IMR-90 (cell line): ENCODE results near the gene PINLYP. TPM values are rescaled to one million over a fixed set of nuclear protein-coding genes. Genes with fewer than 3 reads are reported as not detected.

Experiments
- ATAC-seq: fragments of 200-7000 bp; cut with Tn5 transposase; 2 replicates; pipeline ENCODE4 v1.9.1; 2020; ENCODE audit warnings: low read depth, mild to moderate bottlenecking, moderate library complexity
- BruUV-seq: library from RNA; stranded (reverse); fragments of 400-500 nt; replicated peaks from 2 replicates; lab custom pipeline; 2021; lab: Mats Ljungman, UMichigan
- CTCF ChIA-PET: fragments of 300-600 bp; formaldehyde crosslinking; extraction: SDS; loops from one replicate; lab custom pipeline; 2021; ENCODE audit warnings: antibody characterized with exemption; lab: Yijun Ruan, JAX
- POLR2A ChIA-PET: fragments of 300-600 bp; sonication (Branson Sonifier 250); formaldehyde crosslinking; loops from one replicate; lab custom pipeline; 2022; ENCODE audit warnings: antibody characterized with exemption; ENCODE audit not compliant: unreplicated experiment; lab: Charles Lee
- DNase-seq: peaks from one replicate; pipeline ENCODE4 v3.0.0; 2013
- H2AFZ ChIP-seq: replicated peaks from 2 replicates; pipeline ENCODE3; 2013; ENCODE audit warnings: low read length, mild to moderate bottlenecking; ENCODE audit not compliant: poor library complexity
- H2AK5ac ChIP-seq: 2 replicates; pipeline ENCODE4 v1.6.1; 2013; ENCODE audit warnings: low read depth, low read length, inconsistent platforms
- H2AK9ac ChIP-seq: replicated peaks from 2 replicates; pipeline ENCODE3; 2013; ENCODE audit warnings: mild to moderate bottlenecking, low read depth, low read length, moderate library complexity; ENCODE audit not compliant: poor library complexity
- H2BK120ac ChIP-seq: 2 replicates; pipeline ENCODE4 v1.6.1; 2013; ENCODE audit warnings: low read depth, low read length, inconsistent platforms
- H2BK15ac ChIP-seq: 3 replicates; pipeline ENCODE4 v1.6.1; 2013; ENCODE audit warnings: low read depth, low read length, inconsistent platforms
- H2BK20ac ChIP-seq: 2 replicates; pipeline ENCODE4 v1.6.1; 2013; ENCODE audit warnings: low read depth, mild to moderate bottlenecking, inconsistent platforms, low read length, moderate library complexity
- H2BK5ac ChIP-seq: 2 replicates; pipeline ENCODE4 v1.6.1; 2013; ENCODE audit warnings: mild to moderate bottlenecking, low read depth, low read length, inconsistent platforms; ENCODE audit not compliant: poor library complexity, severe bottlenecking
- H3K14ac ChIP-seq: replicated peaks from 2 replicates; pipeline ENCODE4 v1.6.1; 2013; ENCODE audit warnings: low read depth, low read length, inconsistent platforms
- H3K18ac ChIP-seq: 2 replicates; pipeline ENCODE4 v1.6.1; 2013; ENCODE audit warnings: low read depth, low read length, control low read depth
- H3K23ac ChIP-seq: 2 replicates; pipeline ENCODE4 v1.6.1; 2013; ENCODE audit warnings: low read depth, low read length, inconsistent platforms
- H3K27ac ChIP-seq: 2 replicates; pipeline ENCODE4 v1.5.1; 2013; ENCODE audit warnings: mild to moderate bottlenecking, control low read depth, low read length; ENCODE audit not compliant: insufficient read depth
- H3K27me3 ChIP-seq: 2 replicates; pipeline ENCODE4 v1.6.1; 2013; ENCODE audit warnings: low read length; ENCODE audit not compliant: control insufficient read depth, insufficient read depth
- H3K36me3 ChIP-seq: 2 replicates; pipeline ENCODE4 v1.6.1; 2013; ENCODE audit warnings: low read length, mixed read lengths; ENCODE audit not compliant: control insufficient read depth, insufficient read depth
- H3K4ac ChIP-seq: 2 replicates; pipeline ENCODE4 v1.6.1; 2013; ENCODE audit warnings: low read depth, low read length, inconsistent platforms
- H3K4me1 ChIP-seq: 2 replicates; pipeline ENCODE4 v1.6.1; 2013; ENCODE audit warnings: low read length, mixed read lengths; ENCODE audit not compliant: control insufficient read depth, insufficient read depth
- H3K4me2 ChIP-seq: 2 replicates; pipeline ENCODE4 v1.6.1; 2013; ENCODE audit warnings: low read depth, mild to moderate bottlenecking, control low read depth, low read length, moderate library complexity
- H3K4me3 ChIP-seq: 2 replicates; pipeline ENCODE4 v1.5.1; 2013; ENCODE audit warnings: low read depth, mild to moderate bottlenecking, control low read depth, low read length, moderate library complexity; ENCODE audit not compliant: insufficient read depth
- H3K56ac ChIP-seq: 2 replicates; pipeline ENCODE4 v1.6.1; 2013; ENCODE audit warnings: low read length, inconsistent platforms; ENCODE audit not compliant: insufficient read depth; ENCODE audit errors: extremely low read depth
- H3K79me1 ChIP-seq, 2 experiments: 2 replicates each; pipeline ENCODE4 v1.6.1; 2013; ENCODE audit warnings: low read length in 2 of 2, inconsistent platforms in 1 of 2, low read depth in 1 of 2
- H3K9ac ChIP-seq: 2 replicates; pipeline ENCODE4 v1.6.1; 2013; ENCODE audit warnings: low read depth, low read length, control low read depth
- H3K9me1 ChIP-seq: 2 replicates; pipeline ENCODE4 v1.6.1; 2013; ENCODE audit warnings: low read length, inconsistent platforms; ENCODE audit not compliant: insufficient read depth
- H3K9me3 ChIP-seq: 2 replicates; pipeline ENCODE4 v1.6.1; 2013; ENCODE audit warnings: low read length; ENCODE audit not compliant: control insufficient read depth, insufficient read depth
- H4K20me1 ChIP-seq: 2 replicates; pipeline ENCODE4 v1.6.1; 2013; ENCODE audit warnings: low read length, inconsistent platforms; ENCODE audit not compliant: insufficient read depth
- H4K5ac ChIP-seq: 2 replicates; pipeline ENCODE4 v1.6.1; 2013; ENCODE audit warnings: mild to moderate bottlenecking, low read depth, low read length, control low read depth
- H4K8ac ChIP-seq, 2 experiments: 2 replicates each; pipeline ENCODE4 v1.6.1; 2013; ENCODE audit warnings: low read depth in 2 of 2, low read length in 2 of 2, control low read depth in 1 of 2, inconsistent platforms in 1 of 2
- H4K91ac ChIP-seq: 2 replicates; pipeline ENCODE4 v1.6.1; 2013; ENCODE audit warnings: low read depth, low read length, inconsistent platforms; ENCODE audit not compliant: insufficient read depth
- BHLHE40 ChIP-seq: fragments of 150-350 bp; IDR thresholded peaks from 2 replicates; pipeline ENCODE4 v1.6.1; 2016; ENCODE audit warnings: mild to moderate bottlenecking, low read depth, low read length
- CEBPB ChIP-seq: IDR thresholded peaks from 2 replicates; pipeline ENCODE4 v1.6.1; 2012; ENCODE audit warnings: low read depth, low read length, improper control_type of control experiment
- CHD1 ChIP-seq: IDR thresholded peaks from 2 replicates; pipeline ENCODE4 v1.6.1; 2012; ENCODE audit warnings: low read depth, low read length, improper control_type of control experiment
- FOS ChIP-seq: fragments of 150-350 bp; IDR thresholded peaks from 2 replicates; pipeline ENCODE4 v1.6.1; 2016; ENCODE audit warnings: low read depth, low read length
- MAFK ChIP-seq: IDR thresholded peaks from 2 replicates; pipeline ENCODE4 v1.6.1; 2012; ENCODE audit warnings: low read depth, low read length, improper control_type of control experiment
- MAZ ChIP-seq: IDR thresholded peaks from 2 replicates; pipeline ENCODE4 v1.6.1; 2012; ENCODE audit warnings: low read depth, mild to moderate bottlenecking, low read length, improper control_type of control experiment, moderate library complexity, borderline replicate concordance
- MXI1 ChIP-seq: IDR thresholded peaks from 2 replicates; pipeline ENCODE4 v1.6.1; 2012; ENCODE audit warnings: low read depth, mild to moderate bottlenecking, low read length, moderate library complexity, borderline replicate concordance
- NFE2L2 ChIP-seq: fragments of 150-350 bp; IDR thresholded peaks from 2 replicates; pipeline ENCODE4 v1.6.1; 2016; ENCODE audit warnings: low read depth, mild to moderate bottlenecking, low read length
- POLR2A ChIP-seq: IDR thresholded peaks from 2 replicates; pipeline ENCODE4 v1.6.1; 2012; ENCODE audit warnings: mild to moderate bottlenecking, low read depth, low read length
- RAD21 ChIP-seq: IDR thresholded peaks from 2 replicates; pipeline ENCODE4 v1.6.1; 2012; ENCODE audit warnings: low read length, improper control_type of control experiment
- RCOR1 ChIP-seq: IDR thresholded peaks from 2 replicates; pipeline ENCODE4 v1.6.1; 2012; ENCODE audit warnings: mild to moderate bottlenecking, low read length, improper control_type of control experiment; ENCODE audit not compliant: insufficient replicate concordance
- RFX5 ChIP-seq: IDR thresholded peaks from 2 replicates; pipeline ENCODE4 v1.8.0; 2012; ENCODE audit warnings: low read depth, mild to moderate bottlenecking, low read length, moderate library complexity
- WGBS, 2 experiments: methylation state at CpG; one replicate each; pipeline versions ENCODE4 v1.1.5 to v1.1.7; 2013; ENCODE audit warnings: missing lambda C conversion rate in 2 of 2; ENCODE audit not compliant: insufficient read length in 1 of 2; ENCODE audit errors: extremely low coverage in 2 of 2; 5-methylcytosine and 5-hydroxymethylcytosine counted together
- dilution Hi-C: fragments of 300-500 bp; cut with HindIII; formaldehyde crosslinking; loops from one replicate; pipeline ENCODE4 v1.14.3; 2018; ENCODE audit warnings: low sequenced_read_pairs; ENCODE audit not compliant: unreplicated experiment
- in situ Hi-C: fragments of 300-500 bp; cut with MboI; formaldehyde crosslinking; loops from 3 replicates; pipeline ENCODE4 v1.14.3; 2019; ENCODE audit warnings: low sequenced_read_pairs, inconsistent platforms, mixed read lengths
- intact Hi-C: fragments of 100-400 bp; cut with micrococcal nuclease; formaldehyde crosslinking; loops from 2 replicates; pipeline ENCODE4 v1.10.0; 2022
- polyA plus RNA-seq, 3 experiments: library from polyadenylated mRNA; depleted of rRNA; stranded (reverse); fragments of >200 nt; gene quantifications; 2 replicates each; pipeline ENCODE4 v1.2.3, GENCODE V29; 2012; ENCODE audit warnings: low replicate concordance in 1 of 3
- total RNA-seq: library from RNA; depleted of rRNA; stranded (reverse); fragments of >200 nt; gene quantifications from 2 replicates; pipeline ENCODE4 v1.2.3, GENCODE V29; 2012
- TF ChIP-seq, protein P1 (sequence below): fragments of 150-350 bp; IDR thresholded peaks from 2 replicates; pipeline ENCODE4 v1.6.1; 2016; ENCODE audit warnings: low read depth, mild to moderate bottlenecking, low read length, moderate library complexity, borderline replicate concordance
- TF ChIP-seq, protein P2 (sequence below): conservative IDR thresholded peaks from 2 replicates; pipeline ENCODE4 v1.5.1; 2012; ENCODE audit warnings: mild to moderate bottlenecking, low read depth, low read length, improper control_type of control experiment
- TF ChIP-seq, protein P3 (sequence below): fragments of 150-350 bp; IDR thresholded peaks from 2 replicates; pipeline ENCODE4 v1.6.1; 2017; ENCODE audit warnings: mild to moderate bottlenecking, antibody characterized with exemption, low read length, low read depth

PINLYP gene
- total and polyA plus RNA-seq, 2 of the 4 experiments (the other 2 are of a cell fraction), result 0.54 to 1.4 TPM

DNA sequence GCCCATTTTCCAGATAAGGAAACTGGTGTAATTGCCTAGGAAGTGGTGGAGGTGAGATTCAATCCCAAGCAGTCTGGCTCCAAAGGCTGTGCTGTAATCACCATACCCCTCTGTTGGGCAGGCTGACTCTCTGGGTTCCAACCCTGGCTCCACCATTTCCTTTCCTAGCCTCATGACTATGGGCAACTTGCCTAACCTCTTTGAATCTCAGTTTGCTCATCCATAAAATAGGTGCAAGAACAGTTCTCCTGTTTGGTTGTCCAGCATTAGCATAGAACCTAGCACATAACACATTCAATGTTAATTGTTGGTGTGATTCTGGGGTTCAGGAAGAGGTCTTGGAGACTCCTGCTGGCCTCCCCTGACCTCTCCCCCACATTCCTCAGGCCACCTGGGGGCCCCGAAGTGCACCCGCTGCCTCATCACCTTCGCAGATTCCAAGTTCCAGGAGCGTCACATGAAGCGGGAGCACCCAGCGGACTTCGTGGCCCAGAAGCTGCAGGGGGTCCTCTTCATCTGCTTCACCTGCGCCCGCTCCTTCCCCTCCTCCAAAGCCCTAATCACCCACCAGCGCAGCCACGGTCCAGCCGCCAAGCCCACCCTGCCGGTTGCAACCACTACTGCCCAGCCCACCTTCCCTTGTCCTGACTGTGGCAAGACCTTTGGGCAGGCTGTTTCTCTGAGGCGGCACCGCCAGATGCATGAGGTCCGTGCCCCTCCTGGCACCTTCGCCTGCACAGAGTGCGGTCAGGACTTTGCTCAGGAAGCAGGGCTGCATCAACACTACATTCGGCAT, 23.0 kb downstream of the PINLYP start:
- POLR2A ChIA-PET, result no interaction called here
- CTCF ChIA-PET, result no interaction called here
- Histone ChIP-seq H3K4me3 (no peak overlapping the region), H2AK5ac (no peak overlapping the region), H3K9me3 (no peaks in the 10 kb centered on the region), H4K8ac (no peak overlapping the region), H4K5ac (no peak overlapping the region), H3K18ac (no peak overlapping the region), H2BK120ac (no peak overlapping the region), H3K27me3 (no peaks in the 10 kb centered on the region), H3K9me1 (no peaks in the 10 kb centered on the region), H3K36me3 (peaks cover 16% of the 10 kb centered on the region), H4K20me1 (no peaks in the 10 kb centered on the region), H2AFZ (no peak overlapping the region), H2BK15ac (no peak overlapping the region), H3K23ac (no peak overlapping the region), H3K56ac (no peak overlapping the region), H3K27ac (no peak overlapping the region), H2BK20ac (no peak overlapping the region), H2BK5ac (no peak overlapping the region), H3K79me1 (peaks cover 31 to 57% of the 10 kb centered on the region in 2 experiments; a peak in 3 of 4 replicates), H3K9ac (no peak overlapping the region), H2AK9ac (no peak overlapping the region), H4K91ac (no peak overlapping the region), H3K4me1 (peaks cover 9% of the 10 kb centered on the region), H3K4me2 (no peak overlapping the region), H3K4ac (no peak overlapping the region), H3K14ac (no peak overlapping the region)
- in situ Hi-C loops, result no loop called here
- 94% methylated on average over 9 of the region's 19 CpGs; no CpG with 5 or more reads in 1 of the 2 experiments for WGBS, 2 experiments
- intact Hi-C loops, result no loop called here
- no TSS peak for BruUV-seq
- DNase-seq (no peak), ATAC-seq (no peak)
- dilution Hi-C loops, result no loop called here
- TF ChIP-seq CEBPB, result no peak
- TF ChIP-seq, protein P1, sequence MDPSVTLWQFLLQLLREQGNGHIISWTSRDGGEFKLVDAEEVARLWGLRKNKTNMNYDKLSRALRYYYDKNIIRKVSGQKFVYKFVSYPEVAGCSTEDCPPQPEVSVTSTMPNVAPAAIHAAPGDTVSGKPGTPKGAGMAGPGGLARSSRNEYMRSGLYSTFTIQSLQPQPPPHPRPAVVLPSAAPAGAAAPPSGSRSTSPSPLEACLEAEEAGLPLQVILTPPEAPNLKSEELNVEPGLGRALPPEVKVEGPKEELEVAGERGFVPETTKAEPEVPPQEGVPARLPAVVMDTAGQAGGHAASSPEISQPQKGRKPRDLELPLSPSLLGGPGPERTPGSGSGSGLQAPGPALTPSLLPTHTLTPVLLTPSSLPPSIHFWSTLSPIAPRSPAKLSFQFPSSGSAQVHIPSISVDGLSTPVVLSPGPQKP, result no peak
- no peak for TF ChIP-seq RAD21
- TF ChIP-seq CHD1, result no peak
- TF ChIP-seq FOS, result no peak
- TF ChIP-seq RFX5, result no peak
- TF ChIP-seq MXI1, result no peak
- TF ChIP-seq MAFK, result no peak
- no peak for TF ChIP-seq RCOR1
- TF ChIP-seq, protein P2, sequence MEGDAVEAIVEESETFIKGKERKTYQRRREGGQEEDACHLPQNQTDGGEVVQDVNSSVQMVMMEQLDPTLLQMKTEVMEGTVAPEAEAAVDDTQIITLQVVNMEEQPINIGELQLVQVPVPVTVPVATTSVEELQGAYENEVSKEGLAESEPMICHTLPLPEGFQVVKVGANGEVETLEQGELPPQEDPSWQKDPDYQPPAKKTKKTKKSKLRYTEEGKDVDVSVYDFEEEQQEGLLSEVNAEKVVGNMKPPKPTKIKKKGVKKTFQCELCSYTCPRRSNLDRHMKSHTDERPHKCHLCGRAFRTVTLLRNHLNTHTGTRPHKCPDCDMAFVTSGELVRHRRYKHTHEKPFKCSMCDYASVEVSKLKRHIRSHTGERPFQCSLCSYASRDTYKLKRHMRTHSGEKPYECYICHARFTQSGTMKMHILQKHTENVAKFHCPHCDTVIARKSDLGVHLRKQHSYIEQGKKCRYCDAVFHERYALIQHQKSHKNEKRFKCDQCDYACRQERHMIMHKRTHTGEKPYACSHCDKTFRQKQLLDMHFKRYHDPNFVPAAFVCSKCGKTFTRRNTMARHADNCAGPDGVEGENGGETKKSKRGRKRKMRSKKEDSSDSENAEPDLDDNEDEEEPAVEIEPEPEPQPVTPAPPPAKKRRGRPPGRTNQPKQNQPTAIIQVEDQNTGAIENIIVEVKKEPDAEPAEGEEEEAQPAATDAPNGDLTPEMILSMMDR, result no peak
- no peak for TF ChIP-seq MAZ
- TF ChIP-seq, protein P3, sequence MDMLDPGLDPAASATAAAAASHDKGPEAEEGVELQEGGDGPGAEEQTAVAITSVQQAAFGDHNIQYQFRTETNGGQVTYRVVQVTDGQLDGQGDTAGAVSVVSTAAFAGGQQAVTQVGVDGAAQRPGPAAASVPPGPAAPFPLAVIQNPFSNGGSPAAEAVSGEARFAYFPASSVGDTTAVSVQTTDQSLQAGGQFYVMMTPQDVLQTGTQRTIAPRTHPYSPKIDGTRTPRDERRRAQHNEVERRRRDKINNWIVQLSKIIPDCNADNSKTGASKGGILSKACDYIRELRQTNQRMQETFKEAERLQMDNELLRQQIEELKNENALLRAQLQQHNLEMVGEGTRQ, result no peak
- no peak for TF ChIP-seq NFE2L2
- no peak for TF ChIP-seq POLR2A
- TF ChIP-seq BHLHE40, result no peak
